LNCaP clone FGC (cell line): ENCODE measurements around the gene NRG3.

Experiments
- DNase-seq: peaks from one replicate; pipeline ENCODE4 v3.0.0-alpha.2; 2011; ENCODE audit warnings: low read depth
- H3K4me3 ChIP-seq: 2 replicates; pipeline ENCODE4 v1.5.1; 2011; ENCODE audit warnings: mild to moderate bottlenecking, low read depth, low read length, control low read depth
- CTCF ChIP-seq: IDR thresholded peaks from 2 replicates; pipeline ENCODE4 v1.5.1; 2012; ENCODE audit warnings: mild to moderate bottlenecking; ENCODE audit not compliant: control insufficient read depth, insufficient read depth; ENCODE audit errors: extremely low read depth

NRG3 gene

DNA sequence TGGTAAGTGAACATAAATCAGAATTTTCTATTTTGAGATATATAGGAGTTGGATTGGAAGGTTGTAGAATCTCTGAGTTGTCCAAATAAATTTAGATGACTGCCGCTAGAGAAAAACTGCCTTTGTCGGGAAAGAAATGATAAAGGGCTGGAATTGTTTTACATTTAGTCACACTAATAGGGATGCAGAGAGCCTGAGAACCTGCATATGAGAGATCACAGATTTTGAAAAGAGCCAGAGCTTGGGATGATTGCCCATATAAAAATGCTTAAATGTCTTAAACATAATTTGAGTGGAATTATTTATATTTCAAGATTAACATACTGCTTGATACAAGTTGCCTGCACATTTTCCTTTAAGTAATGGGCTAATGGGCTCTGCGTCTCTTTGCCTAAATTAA lies 660.5 kb downstream of the NRG3 start:
- DNase-seq = no peak
- TF ChIP-seq CTCF = no peak
- H3K4me3 ChIP-seq = no peak overlapping the region

DNA sequence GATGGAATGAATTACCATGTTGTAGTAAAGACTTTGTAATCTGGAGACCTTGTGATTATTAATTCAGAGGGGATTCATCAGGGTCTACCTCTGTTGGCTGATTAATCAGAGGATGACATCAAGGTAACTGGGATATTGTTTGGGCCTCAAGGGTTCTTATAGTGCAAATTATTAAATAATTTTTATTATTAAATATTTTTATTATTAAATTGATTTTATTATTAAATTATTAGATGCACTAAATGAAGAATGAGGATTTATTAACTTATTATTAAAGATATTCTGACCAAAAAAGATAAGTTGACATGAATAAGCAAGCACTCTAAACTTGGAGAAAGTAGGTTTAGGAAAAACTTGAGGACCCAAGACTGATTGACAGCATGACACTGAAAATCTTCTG lies 661.7 kb downstream of the NRG3 start:
- TF ChIP-seq CTCF = no peak
- no peak for DNase-seq
- H3K4me3 ChIP-seq = no peak overlapping the region

DNA sequence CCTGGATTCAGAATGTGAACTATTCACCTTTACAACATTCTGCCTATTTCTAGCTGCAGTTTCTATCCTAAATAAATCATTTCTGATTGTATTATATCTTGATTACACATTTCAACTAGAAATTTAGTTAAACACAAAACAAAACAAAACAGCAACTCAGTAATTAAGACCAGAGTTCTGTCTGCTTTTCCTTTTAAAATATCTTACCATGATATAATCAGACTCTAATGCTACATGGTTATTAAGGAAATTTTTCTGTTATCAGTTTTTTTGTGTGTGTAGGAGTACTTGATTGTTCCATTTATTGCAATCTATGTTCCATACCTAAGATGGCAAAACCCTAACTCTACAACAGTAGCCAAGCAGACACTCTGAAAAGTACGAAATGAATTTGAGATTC lies 663.3 kb downstream of the NRG3 start:
- no peak for TF ChIP-seq CTCF
- H3K4me3 ChIP-seq = no peak overlapping the region
- DNase-seq = no peak

- no peak for DNase-seq
- H3K4me3 ChIP-seq = no peak overlapping the region
- TF ChIP-seq CTCF = no peak
Measured at GRCh38 chr10:82543631-82544030, 668.6 kb downstream of the NRG3 start.

DNA sequence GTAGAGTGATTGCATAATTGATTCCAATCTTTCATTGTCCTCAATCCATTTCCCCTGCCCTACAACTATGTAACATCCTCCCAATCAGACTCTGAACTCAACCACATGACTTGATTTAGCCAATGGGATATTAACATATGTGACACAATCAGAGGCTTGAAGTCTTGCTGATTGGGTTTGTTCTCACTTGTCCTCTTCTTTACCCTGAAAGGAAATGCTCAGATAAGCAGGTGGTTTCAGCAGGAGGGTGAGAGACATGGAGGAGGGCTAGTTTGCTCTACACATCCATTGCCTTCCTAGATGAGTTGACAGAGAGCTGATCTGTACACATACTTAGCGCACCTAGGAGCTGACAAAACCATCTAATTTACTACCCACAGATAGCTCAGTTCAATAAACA lies 669.4 kb downstream of the NRG3 start:
- DNase-seq = no peak
- H3K4me3 ChIP-seq = no peak overlapping the region
- no peak for TF ChIP-seq CTCF

DNA sequence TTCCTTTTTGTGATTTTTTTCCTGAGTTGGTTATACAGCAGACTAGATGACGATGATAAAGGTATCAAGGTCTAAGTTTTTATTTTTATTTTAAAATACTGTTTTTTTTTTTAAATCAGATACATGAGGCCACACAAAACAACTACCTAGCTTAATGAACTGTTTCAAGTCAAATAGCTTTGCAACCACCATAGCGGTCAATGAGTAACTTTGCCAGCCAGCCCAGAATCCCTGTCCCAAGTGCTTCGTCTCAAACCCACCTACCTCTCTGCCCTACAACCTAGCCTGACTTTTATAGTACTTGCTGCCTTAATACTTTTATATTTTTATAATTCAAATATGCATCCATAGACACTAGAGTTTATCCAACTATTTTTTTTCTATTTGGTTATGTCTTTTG lies 676.5 kb downstream of the NRG3 start:
- no peak for DNase-seq
- no peak overlapping the region for H3K4me3 ChIP-seq
- TF ChIP-seq CTCF = no peak

- DNase-seq = no peak
- no peak for TF ChIP-seq CTCF
- no peak overlapping the region for H3K4me3 ChIP-seq
Measured at GRCh38 chr10:82552267-82552666, 677.3 kb downstream of the NRG3 start.
